Epithelial cell of esophagus (primary cell): ENCODE measurements around the gene UBE2J2.

ENCODE experiments used
- DNase-seq: peaks from one replicate; pipeline ENCODE4 v3.0.0; 2010; ENCODE audit warnings: low read depth
- H3K4me3 ChIP-seq: 2 replicates; pipeline ENCODE4 v1.5.1; 2011; ENCODE audit warnings: mild to moderate bottlenecking, low read length, control low read depth
- TF ChIP-seq, protein P1 (sequence below): IDR thresholded peaks from 2 replicates; pipeline ENCODE4 v1.5.1; 2011; ENCODE audit warnings: low read depth, mild to moderate bottlenecking, low read length, control low read depth, inconsistent platforms; ENCODE audit not compliant: insufficient read depth; ENCODE audit errors: missing control alignments

Gene UBE2J2

DNA sequence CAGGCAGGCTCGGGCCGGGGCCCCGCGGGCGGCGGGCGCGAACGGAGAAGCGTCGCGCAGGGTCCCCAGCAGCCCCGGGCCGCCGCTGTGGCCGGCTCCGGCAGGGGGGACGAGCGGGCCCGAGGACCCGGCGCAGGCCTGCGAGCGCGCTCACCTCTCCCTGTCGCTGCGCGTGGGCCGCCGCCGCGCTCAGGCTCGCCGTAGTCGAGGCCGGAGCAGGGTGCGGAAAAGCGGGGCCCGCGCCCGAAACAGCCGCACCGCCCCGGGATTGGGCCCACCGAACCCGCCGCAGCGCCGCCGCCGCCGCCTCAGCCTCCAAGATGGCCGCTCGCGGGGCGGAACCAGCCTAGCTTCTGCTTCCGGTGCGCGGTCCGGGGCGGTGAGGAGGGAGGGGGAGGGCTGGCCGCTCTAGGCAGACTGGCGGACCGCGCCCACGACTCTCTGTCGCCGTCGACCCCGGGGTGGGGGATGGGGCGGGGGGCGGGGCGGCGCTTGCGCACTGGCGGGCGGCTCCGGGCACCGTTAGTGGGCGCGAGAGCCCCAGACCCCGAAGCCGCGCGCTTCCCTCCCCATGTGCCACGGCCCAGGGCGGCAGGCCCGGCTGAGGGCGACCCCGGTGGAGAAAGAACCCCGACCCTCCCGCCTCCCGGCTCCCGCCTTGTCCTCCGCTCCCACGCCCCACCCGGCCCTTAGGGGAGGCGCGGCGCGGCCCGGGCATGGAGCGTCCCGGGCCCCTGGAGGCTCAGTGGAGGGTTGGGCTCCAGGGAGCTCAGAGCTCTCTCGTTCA, at the start of gene UBE2J2:
Gene UBE2J2 (minus strand): TSS at position 343 of the 787 bp plus-strand sequence. CDS start 5,862 bp downstream, outside the sequence.
- H3K4me3 ChIP-seq: peak within 1 kb of the TSS; percentile 81
- TF ChIP-seq, protein P1, sequence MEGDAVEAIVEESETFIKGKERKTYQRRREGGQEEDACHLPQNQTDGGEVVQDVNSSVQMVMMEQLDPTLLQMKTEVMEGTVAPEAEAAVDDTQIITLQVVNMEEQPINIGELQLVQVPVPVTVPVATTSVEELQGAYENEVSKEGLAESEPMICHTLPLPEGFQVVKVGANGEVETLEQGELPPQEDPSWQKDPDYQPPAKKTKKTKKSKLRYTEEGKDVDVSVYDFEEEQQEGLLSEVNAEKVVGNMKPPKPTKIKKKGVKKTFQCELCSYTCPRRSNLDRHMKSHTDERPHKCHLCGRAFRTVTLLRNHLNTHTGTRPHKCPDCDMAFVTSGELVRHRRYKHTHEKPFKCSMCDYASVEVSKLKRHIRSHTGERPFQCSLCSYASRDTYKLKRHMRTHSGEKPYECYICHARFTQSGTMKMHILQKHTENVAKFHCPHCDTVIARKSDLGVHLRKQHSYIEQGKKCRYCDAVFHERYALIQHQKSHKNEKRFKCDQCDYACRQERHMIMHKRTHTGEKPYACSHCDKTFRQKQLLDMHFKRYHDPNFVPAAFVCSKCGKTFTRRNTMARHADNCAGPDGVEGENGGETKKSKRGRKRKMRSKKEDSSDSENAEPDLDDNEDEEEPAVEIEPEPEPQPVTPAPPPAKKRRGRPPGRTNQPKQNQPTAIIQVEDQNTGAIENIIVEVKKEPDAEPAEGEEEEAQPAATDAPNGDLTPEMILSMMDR: no peak
- peak; percentile 94 for DNase-seq

DNA sequence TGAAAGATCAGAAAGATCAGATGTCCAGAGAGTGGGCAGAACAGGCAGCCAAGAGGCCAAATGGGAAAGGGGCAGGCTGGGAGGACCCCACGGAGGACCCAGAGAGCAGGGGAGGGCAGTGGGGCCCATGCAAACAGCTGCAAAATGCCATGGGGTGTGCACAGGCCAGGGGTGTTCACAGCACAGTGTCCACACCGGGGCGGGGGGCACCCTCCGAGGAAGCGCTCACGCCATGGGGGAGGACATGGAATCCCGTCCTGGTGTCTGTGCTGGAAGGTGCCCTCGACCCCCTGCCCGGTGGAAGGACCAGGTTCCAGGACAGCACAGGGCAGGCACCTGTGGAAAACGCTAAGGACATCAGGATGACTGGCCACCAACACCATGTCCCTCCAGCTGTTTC, 49.3 kb upstream of the UBE2J2 start:
- TF ChIP-seq, protein P1: no peak
- no peak for DNase-seq
- H3K4me3 ChIP-seq: no peak overlapping the region

DNA sequence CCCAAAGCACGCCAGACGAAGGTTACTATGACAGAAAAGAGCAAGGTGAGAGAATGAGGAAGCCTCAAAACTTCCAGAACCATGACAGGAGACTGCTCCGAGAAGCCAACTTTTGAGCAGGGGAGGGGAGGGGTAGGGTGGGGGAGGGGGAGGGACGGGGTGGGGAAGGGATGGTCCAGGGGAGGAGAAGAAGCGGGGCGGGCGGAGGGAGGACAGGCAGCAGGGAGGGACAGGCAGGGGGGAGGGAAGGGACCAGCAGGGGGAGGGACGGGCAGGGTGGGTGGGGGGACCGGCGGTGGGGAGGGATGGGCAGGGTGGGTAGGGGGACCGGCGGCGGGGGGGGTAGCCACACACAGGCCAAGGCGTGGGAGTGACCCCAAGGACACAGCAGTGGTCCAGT, 48.8 kb upstream of the UBE2J2 start:
- no peak overlapping the region for H3K4me3 ChIP-seq
- no peak for DNase-seq
- TF ChIP-seq, protein P1: no peak

DNA sequence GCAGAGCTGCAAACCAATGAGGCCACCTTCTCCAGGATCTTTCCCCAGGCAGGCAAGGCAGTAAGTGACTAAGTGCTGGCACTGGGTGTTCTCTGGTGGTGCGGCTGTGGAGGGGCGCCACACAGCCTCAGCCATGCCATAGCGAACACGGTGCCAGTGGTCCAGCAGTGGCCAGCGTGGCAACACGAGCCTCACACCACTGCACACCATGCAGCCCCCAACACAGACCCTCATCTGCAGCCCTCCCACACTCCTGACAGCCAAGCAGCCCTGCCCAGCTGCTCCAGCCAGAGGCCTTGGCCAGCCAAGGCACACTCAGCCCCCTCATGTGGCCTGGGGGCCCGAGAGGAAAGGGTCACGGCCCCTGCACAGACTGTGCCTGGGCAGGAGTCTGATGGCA, 47.8 kb upstream of the UBE2J2 start:
- H3K4me3 ChIP-seq: no peak overlapping the region
- DNase-seq: no peak
- TF ChIP-seq, protein P1: no peak

DNA sequence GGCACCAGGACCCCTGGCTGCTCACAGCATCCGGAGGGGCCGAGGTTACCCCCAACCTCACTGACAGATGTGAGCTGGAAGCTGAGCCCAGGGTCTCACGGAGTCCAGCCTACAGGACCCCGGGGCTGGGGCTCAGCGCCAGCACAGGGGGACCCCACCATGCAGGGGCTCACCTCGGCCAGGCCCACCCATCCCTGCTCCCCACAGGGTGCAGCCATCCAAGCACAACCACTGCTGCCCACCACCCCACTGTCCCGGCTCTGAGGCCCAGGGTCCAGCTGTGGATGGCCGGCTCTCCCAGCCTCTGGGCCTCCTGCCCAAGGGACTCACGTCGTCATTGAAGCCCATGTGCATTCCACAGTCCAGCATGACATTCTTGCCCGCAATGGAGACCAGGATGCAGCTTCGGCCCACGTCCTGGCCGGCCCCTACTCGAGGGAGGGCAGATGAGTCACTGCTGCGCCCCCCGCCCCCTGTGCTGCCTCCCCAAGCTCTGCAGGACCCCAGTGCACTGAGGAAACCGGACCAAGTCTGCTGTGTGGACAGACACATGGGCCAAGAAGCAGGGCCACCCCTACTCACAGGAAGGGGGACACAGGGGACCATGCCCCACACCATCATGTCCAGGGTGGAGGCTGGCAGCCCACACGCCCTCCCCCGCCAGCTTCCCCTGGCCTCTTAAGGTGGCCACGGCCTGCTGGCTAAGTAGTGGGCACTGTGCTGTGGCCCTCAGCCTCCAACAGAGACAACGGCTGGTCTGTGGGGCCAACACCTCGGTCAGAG, 47.2 kb upstream of the UBE2J2 start:
- no peak for DNase-seq
- TF ChIP-seq, protein P1: no peak
- no peak overlapping the region for H3K4me3 ChIP-seq

DNA sequence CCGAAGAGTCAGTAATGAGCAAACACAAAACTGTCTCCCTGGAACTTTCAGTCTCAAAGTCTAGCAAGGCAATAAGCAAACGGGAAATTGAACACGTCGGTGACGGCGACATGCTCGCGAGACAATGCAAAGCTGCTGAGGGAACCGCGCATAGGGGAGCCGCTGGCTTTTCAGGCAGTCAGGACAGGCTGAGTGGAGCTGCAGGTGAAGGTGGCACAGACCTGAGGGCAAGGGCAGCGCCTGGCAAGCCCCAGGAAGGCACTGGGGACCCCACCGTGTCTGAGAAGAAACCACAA, 45.9 kb upstream of the UBE2J2 start:
- DNase-seq: no peak
- TF ChIP-seq, protein P1: no peak
- no peak overlapping the region for H3K4me3 ChIP-seq
